ENCODE measurements around the gene IGFL4.
A peak's percentile ranks its signal among the peaks of the same experiment; 100 is the strongest.

The IGFL4 gene

GRCh38 chr19:46040952-46041500, at the start of gene IGFL4:
Gene IGFL4, minus strand, starts transcription at chr19:46041002. Its CDS starts 40 bp downstream, at chr19:46040962.
- H3K4me3 ChIP-seq (ENCODE audit: low read length) = no peak within 1 kb of the TSS
- no peak for TF ChIP-seq CTCF (conservative IDR thresholded peaks at IDR 0.05; ENCODE audit: low read depth, low read length)
- DNase-seq (ENCODE audit: low read depth) = no peak

GRCh38 chr19:46090444-46090843, 49.6 kb upstream of the IGFL4 start:
- TF ChIP-seq CTCF (conservative IDR thresholded peaks at IDR 0.05; ENCODE audit: low read depth, low read length) = no peak
- no peak overlapping the region for H3K4me3 ChIP-seq (ENCODE audit: low read length)
- no peak for DNase-seq (ENCODE audit: low read depth)

- no peak for DNase-seq (ENCODE audit: low read depth)
- no peak overlapping the region for H3K4me3 ChIP-seq (ENCODE audit: low read length)
- TF ChIP-seq CTCF (conservative IDR thresholded peaks at IDR 0.05; ENCODE audit: low read depth, low read length) = no peak
Measured at GRCh38 chr19:46089432-46089831, 48.6 kb upstream of the IGFL4 start.

- TF ChIP-seq CTCF (conservative IDR thresholded peaks at IDR 0.05; ENCODE audit: low read depth, low read length) = no peak
- DNase-seq (ENCODE audit: low read depth) = no peak
- H3K4me3 ChIP-seq (ENCODE audit: low read length) = no peak overlapping the region
Measured at GRCh38 chr19:46088101-46088500, 47.3 kb upstream of the IGFL4 start.

GRCh38 chr19:46085888-46086287, 45.1 kb upstream of the IGFL4 start:
- TF ChIP-seq CTCF (conservative IDR thresholded peaks at IDR 0.05; ENCODE audit: low read depth, low read length) = no peak
- DNase-seq (ENCODE audit: low read depth) = no peak

GRCh38 chr19:46082728-46083050, 41.9 kb upstream of the IGFL4 start:
- TF ChIP-seq CTCF (conservative IDR thresholded peaks at IDR 0.05; ENCODE audit: low read depth, low read length) = no peak
- no peak overlapping the region for H3K4me3 ChIP-seq (ENCODE audit: low read length)
- no peak for DNase-seq (ENCODE audit: low read depth)

More at GRCh38 chr19:46085888-46086287, 45.1 kb upstream of the IGFL4 start:
- no peak overlapping the region for H3K4me3 ChIP-seq (ENCODE audit: low read length)

GRCh38 chr19:46081928-46082727, 41.3 kb upstream of the IGFL4 start:
- DNase-seq (ENCODE audit: low read depth) = no peak
- TF ChIP-seq CTCF (conservative IDR thresholded peaks at IDR 0.05; ENCODE audit: low read depth, low read length) = peak; percentile 71
- no peak overlapping the region for H3K4me3 ChIP-seq (ENCODE audit: low read length)

Data from retinal pigment epithelial cell (primary cell).